MCF 10A (cell line): ENCODE measurements around the gene UBD. TPM values are rescaled to one million over a fixed set of nuclear protein-coding genes. Genes with fewer than 3 reads are reported as not detected.

Source experiments
- BruUV-seq: library from RNA; stranded (reverse); fragments of 400-500 nt; replicated peaks from 2 replicates; lab custom pipeline; 2021; lab: Mats Ljungman, UMichigan
- CTCF ChIA-PET: fragments of 300-600 bp; sonication (Branson Sonifier 250); formaldehyde crosslinking; extraction: SDS; loops from one replicate; lab custom pipeline; 2021; ENCODE audit warnings: antibody characterized with exemption, inconsistent platforms; lab: Yijun Ruan, JAX
- POLR2A ChIA-PET: fragments of 300-600, 350-650 bp; sonication (Branson Sonifier 250); formaldehyde crosslinking; extraction: SDS; loops from one replicate; lab custom pipeline; 2020; ENCODE audit warnings: antibody characterized with exemption, inconsistent platforms; lab: Yijun Ruan, JAX
- DNase-seq: peaks from one replicate; pipeline ENCODE4 v3.0.0-alpha.2; 2018; ENCODE audit not compliant: unreplicated experiment
- H3K27ac Mint-ChIP-seq: one replicate; pipeline ENCODE4 v1.8.0; 2022; ENCODE audit warnings: mild to moderate bottlenecking, low read depth, mixed read lengths; ENCODE audit not compliant: unreplicated experiment
- H3K27me3 Mint-ChIP-seq: one replicate; pipeline ENCODE4 v1.8.0; 2022; ENCODE audit warnings: mixed read lengths; ENCODE audit not compliant: insufficient read depth, unreplicated experiment
- H3K36me3 Mint-ChIP-seq: one replicate; pipeline ENCODE4 v1.8.0; 2022; ENCODE audit warnings: mild to moderate bottlenecking, moderate library complexity, mixed read lengths; ENCODE audit not compliant: insufficient read depth, unreplicated experiment
- H3K4me1 Mint-ChIP-seq: one replicate; pipeline ENCODE4 v1.8.0; 2022; ENCODE audit warnings: mixed read lengths; ENCODE audit not compliant: insufficient read depth, unreplicated experiment
- H3K4me3 Mint-ChIP-seq: one replicate; pipeline ENCODE4 v1.8.0; 2022; ENCODE audit warnings: mild to moderate bottlenecking, moderate library complexity, mixed read lengths; ENCODE audit not compliant: unreplicated experiment
- H3K9me3 Mint-ChIP-seq: one replicate; pipeline ENCODE4 v1.8.0; 2022; ENCODE audit warnings: mixed read lengths; ENCODE audit not compliant: unreplicated experiment
- CTCF ChIP-seq: fragments of 200-600 bp; IDR thresholded peaks from one replicate; pipeline ENCODE4 v1.8.0; 2022; ENCODE audit warnings: antibody characterized with exemption, mild to moderate bottlenecking; ENCODE audit not compliant: unreplicated experiment
- intact Hi-C: fragments of 100-400 bp; cut with micrococcal nuclease; formaldehyde crosslinking; loops from 2 replicates; pipeline ENCODE4 v1.14.1; 2022
- total RNA-seq: library from RNA; stranded (reverse); gene quantifications from 2 replicates; pipeline ENCODE4 v1.2.3, GENCODE V29; 2022

The UBD gene
- total RNA-seq, 1 experiment from 2014 or later: not detected

DNA sequence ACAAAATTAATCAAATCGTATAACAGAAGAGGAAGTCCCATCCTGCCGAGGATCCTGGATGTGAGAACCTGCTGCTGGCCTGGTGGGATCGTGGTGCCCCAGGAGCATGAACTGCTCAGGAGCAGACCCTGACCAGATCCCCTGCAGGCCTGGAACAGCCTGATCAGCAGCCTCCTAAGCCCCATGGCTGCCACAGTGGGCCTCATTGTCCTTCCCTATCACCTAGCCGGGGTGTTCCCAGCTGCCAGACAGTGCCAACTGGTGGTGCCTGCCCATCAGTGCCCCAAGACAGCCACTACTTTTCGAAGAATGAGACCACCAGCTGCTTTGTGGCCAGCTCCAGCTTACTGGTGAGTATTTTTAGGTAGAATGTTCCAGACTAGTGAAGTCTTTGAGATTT is 52.2 kb downstream of the UBD start:
- POLR2A ChIA-PET: no interaction called here
- no peaks in the 10 kb centered on the region for H3K9me3 Mint-ChIP-seq
- no TSS peak for BruUV-seq
- H3K27me3 Mint-ChIP-seq: peaks cover 50% of the 10 kb centered on the region
- no peak for DNase-seq
- H3K36me3 Mint-ChIP-seq: no peaks in the 10 kb centered on the region
- H3K27ac Mint-ChIP-seq: no peak overlapping the region
- intact Hi-C loops: no loop called here
- CTCF ChIA-PET: no interaction called here
- H3K4me3 Mint-ChIP-seq: no peak overlapping the region
- no peak for TF ChIP-seq CTCF
- peaks cover 6% of the 10 kb centered on the region for H3K4me1 Mint-ChIP-seq

DNA sequence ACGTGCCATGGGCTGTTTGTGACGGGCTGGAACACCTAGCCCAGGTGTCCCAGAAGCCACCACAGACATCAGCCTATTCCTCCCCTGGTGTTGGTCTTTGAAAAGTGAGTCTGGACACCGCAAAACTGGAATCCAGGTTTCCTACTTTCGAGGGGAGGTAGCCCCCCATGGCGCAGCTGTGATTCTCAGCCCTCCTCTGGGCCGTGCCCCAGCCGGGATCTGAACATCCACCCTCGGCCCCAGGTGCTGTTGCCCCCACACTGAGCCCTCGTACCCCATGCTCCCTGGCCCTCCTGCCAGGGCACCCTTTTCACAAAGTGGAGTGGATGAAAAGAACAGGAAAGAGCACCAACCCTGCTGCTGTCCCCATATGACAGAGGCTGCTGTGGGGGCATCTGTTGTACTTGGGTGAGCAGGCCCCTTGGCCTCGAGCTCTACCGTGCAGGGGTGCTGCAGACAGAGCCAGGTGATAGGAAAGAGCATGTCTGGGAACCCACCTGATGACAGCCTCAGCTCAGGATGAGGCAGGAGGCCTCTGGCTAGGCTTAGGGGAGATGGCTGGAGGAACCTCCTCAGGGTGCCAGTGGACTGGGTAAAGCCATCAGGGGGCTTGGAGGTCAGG is 53.0 kb downstream of the UBD start:
- no peak for DNase-seq
- no peak overlapping the region for H3K4me3 Mint-ChIP-seq
- intact Hi-C loops: no loop called here
- H3K36me3 Mint-ChIP-seq: no peaks in the 10 kb centered on the region
- H3K4me1 Mint-ChIP-seq: peaks cover 6% of the 10 kb centered on the region
- H3K9me3 Mint-ChIP-seq: no peaks in the 10 kb centered on the region
- no peak for TF ChIP-seq CTCF
- no peak overlapping the region for H3K27ac Mint-ChIP-seq
- ChIA-PET CTCF (no interaction called here), POLR2A (no interaction called here)
- peaks cover 47% of the 10 kb centered on the region for H3K27me3 Mint-ChIP-seq
- no TSS peak for BruUV-seq

DNA sequence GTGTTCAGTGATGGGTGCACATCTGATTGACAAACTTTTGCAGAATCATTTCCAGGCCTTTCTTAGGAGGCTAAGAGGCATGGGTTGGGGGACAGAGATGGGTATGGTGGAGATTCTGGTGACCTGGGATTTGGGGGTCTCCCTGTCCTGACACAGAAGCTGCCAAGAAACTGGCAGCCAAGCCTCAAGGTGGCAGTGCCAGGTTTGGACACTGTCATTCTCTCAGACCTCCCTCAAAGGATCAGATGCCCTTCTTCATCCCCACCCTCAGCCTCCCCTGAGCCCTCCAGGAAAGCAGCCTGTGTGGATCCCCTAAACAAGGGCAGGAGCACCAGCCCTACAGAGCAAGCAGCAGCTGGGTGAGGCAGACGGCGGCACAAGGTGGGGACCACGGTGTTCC is 53.7 kb downstream of the UBD start:
- H3K9me3 Mint-ChIP-seq: no peaks in the 10 kb centered on the region
- intact Hi-C loops: no loop called here
- BruUV-seq: no TSS peak
- ChIA-PET CTCF (no interaction called here), POLR2A (no interaction called here)
- no peak overlapping the region for H3K27ac Mint-ChIP-seq
- no peaks in the 10 kb centered on the region for H3K36me3 Mint-ChIP-seq
- no peak for DNase-seq
- peaks cover 40% of the 10 kb centered on the region for H3K27me3 Mint-ChIP-seq
- no peak overlapping the region for H3K4me3 Mint-ChIP-seq
- H3K4me1 Mint-ChIP-seq: peaks cover 6% of the 10 kb centered on the region
- no peak for TF ChIP-seq CTCF

Other genes starting within 250 kb of the UBD start
- not detected in 2 replicates for gene OR5V1, start 190.9 kb downstream of the UBD start, total RNA-seq
- not detected in 2 replicates for gene OR12D3, start 184.4 kb downstream of the UBD start, total RNA-seq
- not detected in 2 replicates for gene OR12D2, start 164.1 kb downstream of the UBD start, total RNA-seq
- gene OR12D1, start 144.8 kb downstream of the UBD start, total RNA-seq: not detected in 2 replicates
- not detected in 2 replicates for gene OR10C1, start 120.4 kb downstream of the UBD start, total RNA-seq
- not detected in 2 replicates for gene OR11A1, start 102.7 kb downstream of the UBD start, total RNA-seq
- not detected in 2 replicates for gene OR2H1, start 102.6 kb downstream of the UBD start, total RNA-seq
- not detected in 2 replicates for gene MAS1L, start 71.8 kb downstream of the UBD start, total RNA-seq
- not detected in 2 replicates for gene OR2H2, start 25.4 kb upstream of the UBD start, total RNA-seq
- 38.8 and 43.9 TPM in 2 replicates for gene GABBR1, start 73.5 kb upstream of the UBD start, total RNA-seq
- not detected in 2 replicates for gene MOG, start 97.4 kb upstream of the UBD start, total RNA-seq
- gene ZFP57, start 121.4 kb upstream of the UBD start, total RNA-seq: 0.23 TPM in 1 of 2 replicates, not detected in the other
- 16.9 and 28.5 TPM in 2 replicates for gene HLA-F, start 163.7 kb upstream of the UBD start, total RNA-seq